Keratinocyte (primary cell): ENCODE data around the gene SLC30A7.

Source experiments
- EZH2 ChIP-seq: IDR thresholded peaks from one replicate; pipeline ENCODE4 v1.6.1; 2012; ENCODE audit warnings: inconsistent platforms, mild to moderate bottlenecking, low read length, moderate library complexity
- TF ChIP-seq, protein P1 (sequence below), 3 experiments: IDR thresholded peaks in 1 of 3; conservative IDR thresholded peaks in 1 of 3; optimal IDR thresholded peaks in 1 of 3; 2 replicates in 2 of 3; 3 replicates in 1 of 3; pipeline versions ENCODE3 to v1.5.1; 2011; ENCODE audit warnings: low read length in 3 of 3, mild to moderate bottlenecking in 3 of 3, moderate library complexity in 2 of 3, control low read depth in 1 of 3, inconsistent platforms in 1 of 3; ENCODE audit not compliant: insufficient read depth in 2 of 3; ENCODE audit errors: extremely low read depth in 1 of 3

DNA sequence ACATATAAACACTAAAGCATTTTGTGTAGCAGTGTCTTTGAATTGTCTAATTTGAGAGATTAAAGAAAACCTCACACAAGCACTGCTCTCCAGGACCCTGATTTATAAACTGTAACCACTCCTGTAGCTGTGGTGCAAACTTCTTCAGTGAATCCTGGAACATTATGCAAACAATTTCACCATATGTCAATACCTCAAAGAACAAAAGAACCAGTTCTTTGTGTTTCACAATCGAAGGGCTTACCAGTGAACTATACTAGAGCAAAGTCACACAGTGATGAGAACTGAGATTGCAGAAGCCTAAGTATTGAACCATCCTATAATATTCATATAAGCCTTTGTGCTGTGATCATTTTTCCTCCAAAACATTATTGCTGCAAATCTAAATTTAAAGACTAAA is 108.2 kb downstream of the SLC30A7 start:
- TF ChIP-seq, protein P1, sequence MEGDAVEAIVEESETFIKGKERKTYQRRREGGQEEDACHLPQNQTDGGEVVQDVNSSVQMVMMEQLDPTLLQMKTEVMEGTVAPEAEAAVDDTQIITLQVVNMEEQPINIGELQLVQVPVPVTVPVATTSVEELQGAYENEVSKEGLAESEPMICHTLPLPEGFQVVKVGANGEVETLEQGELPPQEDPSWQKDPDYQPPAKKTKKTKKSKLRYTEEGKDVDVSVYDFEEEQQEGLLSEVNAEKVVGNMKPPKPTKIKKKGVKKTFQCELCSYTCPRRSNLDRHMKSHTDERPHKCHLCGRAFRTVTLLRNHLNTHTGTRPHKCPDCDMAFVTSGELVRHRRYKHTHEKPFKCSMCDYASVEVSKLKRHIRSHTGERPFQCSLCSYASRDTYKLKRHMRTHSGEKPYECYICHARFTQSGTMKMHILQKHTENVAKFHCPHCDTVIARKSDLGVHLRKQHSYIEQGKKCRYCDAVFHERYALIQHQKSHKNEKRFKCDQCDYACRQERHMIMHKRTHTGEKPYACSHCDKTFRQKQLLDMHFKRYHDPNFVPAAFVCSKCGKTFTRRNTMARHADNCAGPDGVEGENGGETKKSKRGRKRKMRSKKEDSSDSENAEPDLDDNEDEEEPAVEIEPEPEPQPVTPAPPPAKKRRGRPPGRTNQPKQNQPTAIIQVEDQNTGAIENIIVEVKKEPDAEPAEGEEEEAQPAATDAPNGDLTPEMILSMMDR (optimal IDR thresholded peaks at IDR 0.05 in 1 of 3, IDR thresholded peaks at IDR 0.05 in 1 of 3, conservative IDR thresholded peaks at IDR 0.05 in 1 of 3; ENCODE audit: extremely low read depth in 1 of 3, insufficient read depth in 2 of 3, low read length in 3 of 3) = no peak
- TF ChIP-seq EZH2 = no peak
